Osteocyte (in vitro differentiated cells): ENCODE results near the gene ZNF800. TPM values are rescaled to one million over a fixed set of nuclear protein-coding genes. Genes with fewer than 3 reads are reported as not detected.

Experiments
- DNase-seq: peaks from one replicate; pipeline ENCODE4 v3.0.0; 2021; ENCODE audit warnings: mixed read lengths; ENCODE audit not compliant: unreplicated experiment; ENCODE audit errors: extremely low spot score
- H3K27ac Mint-ChIP-seq: one replicate; pipeline ENCODE4 v1.8.0; 2021; ENCODE audit warnings: mild to moderate bottlenecking, mixed read lengths; ENCODE audit not compliant: unreplicated experiment
- H3K27me3 Mint-ChIP-seq: one replicate; pipeline ENCODE4 v1.8.0; 2021; ENCODE audit warnings: mixed read lengths; ENCODE audit not compliant: unreplicated experiment
- H3K36me3 Mint-ChIP-seq: one replicate; pipeline ENCODE4 v1.8.0; 2021; ENCODE audit warnings: mixed read lengths; ENCODE audit not compliant: unreplicated experiment
- H3K4me1 Mint-ChIP-seq: one replicate; pipeline ENCODE4 v1.8.0; 2021; ENCODE audit warnings: mixed read lengths; ENCODE audit not compliant: unreplicated experiment
- H3K4me3 Mint-ChIP-seq: one replicate; pipeline ENCODE4 v1.8.0; 2021; ENCODE audit warnings: mild to moderate bottlenecking, moderate library complexity, mixed read lengths; ENCODE audit not compliant: unreplicated experiment
- H3K9me3 Mint-ChIP-seq: one replicate; pipeline ENCODE4 v1.8.0; 2021; ENCODE audit warnings: mixed read lengths; ENCODE audit not compliant: unreplicated experiment
- total RNA-seq: library from RNA; stranded (reverse); gene quantifications from 2 replicates; pipeline ENCODE4 v1.2.1, GENCODE V29; 2021
- TF ChIP-seq, protein P1 (sequence below): fragments of 200-600 bp; sonication (generic); IDR thresholded peaks from 2 replicates; pipeline ENCODE4 v1.5.0; 2021; ENCODE audit warnings: antibody characterized with exemption, mild to moderate bottlenecking, moderate library complexity

Gene ZNF800
- total RNA-seq, 1 donor from 2014 or later = 27.7 TPM

DNA sequence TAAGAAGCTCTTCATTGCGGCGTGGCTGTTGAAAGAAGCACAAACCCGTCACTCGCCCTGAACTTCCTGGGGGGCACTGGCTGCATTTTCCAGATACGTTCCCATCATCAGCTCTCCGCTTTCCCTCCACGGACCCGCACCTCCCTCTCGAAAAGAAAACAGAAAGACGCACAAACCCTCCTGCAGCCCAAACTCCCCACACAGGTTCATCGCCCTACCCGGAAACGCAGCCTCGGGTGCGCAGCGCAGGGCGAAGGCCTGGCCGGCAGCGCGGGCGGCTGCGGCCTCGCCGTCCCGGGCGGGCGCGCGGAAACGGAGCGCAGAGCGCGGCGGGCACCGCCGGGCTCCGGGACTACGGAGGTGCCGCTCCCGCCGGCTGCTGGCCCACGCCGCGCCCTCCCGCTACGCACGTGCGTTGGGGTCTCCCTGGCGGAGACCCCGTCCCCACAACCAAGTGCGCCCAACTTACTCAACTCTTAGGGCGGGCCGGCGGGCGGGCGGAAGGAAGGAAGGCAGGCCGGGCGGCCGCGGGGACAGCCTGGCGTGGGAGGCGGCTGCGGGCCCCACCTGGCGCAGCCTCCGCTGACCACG is 822 bp downstream of the ZNF800 start:
- peaks cover 28% of the 10 kb centered on the region for H3K4me1 Mint-ChIP-seq
- H3K27ac Mint-ChIP-seq = peak overlapping the region; percentile 95
- no peak for DNase-seq
- H3K27me3 Mint-ChIP-seq = peaks cover 14% of the 10 kb centered on the region
- H3K36me3 Mint-ChIP-seq = peaks cover 18% of the 10 kb centered on the region
- H3K9me3 Mint-ChIP-seq = no peaks in the 10 kb centered on the region
- TF ChIP-seq, protein P1, sequence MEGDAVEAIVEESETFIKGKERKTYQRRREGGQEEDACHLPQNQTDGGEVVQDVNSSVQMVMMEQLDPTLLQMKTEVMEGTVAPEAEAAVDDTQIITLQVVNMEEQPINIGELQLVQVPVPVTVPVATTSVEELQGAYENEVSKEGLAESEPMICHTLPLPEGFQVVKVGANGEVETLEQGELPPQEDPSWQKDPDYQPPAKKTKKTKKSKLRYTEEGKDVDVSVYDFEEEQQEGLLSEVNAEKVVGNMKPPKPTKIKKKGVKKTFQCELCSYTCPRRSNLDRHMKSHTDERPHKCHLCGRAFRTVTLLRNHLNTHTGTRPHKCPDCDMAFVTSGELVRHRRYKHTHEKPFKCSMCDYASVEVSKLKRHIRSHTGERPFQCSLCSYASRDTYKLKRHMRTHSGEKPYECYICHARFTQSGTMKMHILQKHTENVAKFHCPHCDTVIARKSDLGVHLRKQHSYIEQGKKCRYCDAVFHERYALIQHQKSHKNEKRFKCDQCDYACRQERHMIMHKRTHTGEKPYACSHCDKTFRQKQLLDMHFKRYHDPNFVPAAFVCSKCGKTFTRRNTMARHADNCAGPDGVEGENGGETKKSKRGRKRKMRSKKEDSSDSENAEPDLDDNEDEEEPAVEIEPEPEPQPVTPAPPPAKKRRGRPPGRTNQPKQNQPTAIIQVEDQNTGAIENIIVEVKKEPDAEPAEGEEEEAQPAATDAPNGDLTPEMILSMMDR = no peak
- peak overlapping the region; percentile 98 for H3K4me3 Mint-ChIP-seq

DNA sequence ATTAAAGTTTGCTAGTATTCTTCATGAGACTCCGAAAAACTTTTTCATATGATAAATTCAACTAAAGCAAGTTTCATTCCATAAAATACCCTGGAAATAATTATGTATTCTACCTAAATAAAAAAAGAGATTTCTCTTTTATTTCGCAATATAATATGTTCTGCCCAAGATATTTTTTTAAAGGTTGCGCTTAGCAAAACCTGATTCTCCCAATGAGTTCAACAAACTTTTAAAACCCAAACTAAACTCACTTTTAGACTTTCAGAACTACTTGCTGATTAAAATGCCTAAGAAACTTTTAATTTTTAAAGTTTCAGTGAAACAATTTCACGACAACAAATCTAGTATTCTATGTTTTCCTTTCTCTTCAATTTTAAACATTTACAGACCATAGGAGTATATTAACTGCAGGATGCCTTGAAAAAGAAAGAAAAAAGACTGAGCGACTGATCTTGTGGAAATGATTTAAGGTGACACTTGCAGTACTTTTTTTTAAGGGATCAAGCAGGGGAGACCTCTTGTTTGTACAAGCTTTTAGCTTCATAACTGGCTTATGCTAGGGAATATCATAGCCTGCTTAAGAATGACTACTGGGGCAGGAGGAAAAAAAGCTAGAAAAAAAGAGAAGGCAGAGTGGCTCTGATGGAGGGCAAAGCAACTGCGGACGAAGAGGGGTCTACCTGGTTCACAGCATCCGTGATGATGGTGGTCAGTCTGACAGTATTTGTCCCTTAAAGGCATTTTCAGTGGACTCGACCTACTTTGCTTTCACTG is 1.5 kb downstream of the ZNF800 start:
- TF ChIP-seq, protein P1 = no peak
- Mint-ChIP-seq H3K4me3 (peak overlapping the region; percentile 98), H3K27me3 (peaks cover 10% of the 10 kb centered on the region), H3K27ac (peak overlapping the region; percentile 95), H3K36me3 (peaks cover 18% of the 10 kb centered on the region), H3K4me1 (peaks cover 28% of the 10 kb centered on the region), H3K9me3 (no peaks in the 10 kb centered on the region)
- no peak for DNase-seq

DNA sequence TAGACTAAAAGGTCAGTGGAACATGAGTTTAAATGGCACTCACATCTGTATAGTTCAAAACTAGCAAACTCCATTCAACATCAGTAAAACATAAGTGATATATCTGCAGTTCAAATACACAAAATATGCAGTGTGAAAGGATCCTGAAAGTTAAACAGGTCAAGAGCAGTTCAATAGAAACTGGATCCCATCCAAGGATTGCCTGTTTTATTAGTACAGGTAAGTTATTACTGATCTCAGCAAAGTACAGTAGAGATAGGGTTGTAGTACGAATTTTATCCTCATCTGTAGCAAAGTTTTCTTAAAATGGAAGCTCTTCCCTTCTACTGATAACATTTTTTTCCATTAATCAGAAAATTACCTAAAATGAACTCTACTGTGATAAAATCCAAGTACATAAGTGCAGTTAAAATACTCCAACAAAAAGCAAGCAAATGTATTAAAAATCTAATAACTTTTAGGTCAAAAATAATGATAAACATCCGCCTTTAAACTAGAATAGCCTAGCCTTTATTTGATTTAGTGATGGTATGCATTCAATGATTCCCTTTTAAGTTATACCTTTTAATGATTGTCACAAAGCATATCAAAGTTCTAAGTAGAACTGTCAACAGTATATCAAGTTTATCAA is 2.2 kb downstream of the ZNF800 start:
- H3K4me3 Mint-ChIP-seq = no peak overlapping the region
- H3K27ac Mint-ChIP-seq = no peak overlapping the region
- H3K4me1 Mint-ChIP-seq = peaks cover 28% of the 10 kb centered on the region
- no peaks in the 10 kb centered on the region for H3K9me3 Mint-ChIP-seq
- H3K27me3 Mint-ChIP-seq = peaks cover 3% of the 10 kb centered on the region
- DNase-seq = no peak
- peaks cover 18% of the 10 kb centered on the region for H3K36me3 Mint-ChIP-seq
- TF ChIP-seq, protein P1 = no peak

DNA sequence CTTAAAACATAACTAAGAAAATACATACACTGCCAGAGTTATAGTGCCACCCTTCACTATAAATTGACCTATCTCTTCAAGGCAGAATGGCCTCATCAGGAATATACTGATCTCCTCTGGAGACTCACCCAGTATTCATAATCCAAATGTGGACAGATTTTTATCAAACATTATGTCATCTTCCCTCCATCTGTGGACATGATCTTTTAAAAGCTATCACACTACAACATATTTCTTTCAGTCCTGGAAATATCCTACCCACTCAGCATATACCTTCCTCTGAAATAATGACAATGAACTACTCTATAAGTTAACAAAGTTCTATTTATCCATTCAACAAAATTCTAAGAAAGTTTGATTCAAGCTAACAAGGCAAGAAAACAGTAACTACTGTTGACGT is 3.2 kb downstream of the ZNF800 start:
- Mint-ChIP-seq H3K27ac (no peak overlapping the region), H3K27me3 (no peaks in the 10 kb centered on the region), H3K9me3 (no peaks in the 10 kb centered on the region), H3K4me1 (peaks cover 28% of the 10 kb centered on the region), H3K4me3 (no peak overlapping the region), H3K36me3 (peaks cover 21% of the 10 kb centered on the region)
- TF ChIP-seq, protein P1 = no peak
- no peak for DNase-seq

DNA sequence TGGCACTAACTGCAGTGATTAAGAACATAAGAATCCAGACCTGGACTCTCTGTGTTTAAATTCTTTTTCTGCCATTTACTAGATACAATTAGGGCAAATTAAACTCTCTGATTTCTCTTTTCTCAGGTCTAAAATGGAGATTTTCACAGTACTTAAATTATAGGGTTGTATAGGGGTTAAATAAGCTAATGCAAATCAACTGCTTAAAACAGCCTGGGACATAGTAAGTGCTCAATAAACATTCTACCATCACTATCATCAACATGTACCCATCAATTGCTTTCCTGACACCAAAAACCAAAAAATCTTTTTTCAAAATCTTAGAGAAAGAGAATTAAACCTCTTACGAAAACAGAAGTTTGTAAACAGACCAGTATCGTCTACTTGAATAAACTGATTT is 4.5 kb downstream of the ZNF800 start:
- no peak for DNase-seq
- H3K27ac Mint-ChIP-seq = no peak overlapping the region
- no peak overlapping the region for H3K4me3 Mint-ChIP-seq
- H3K9me3 Mint-ChIP-seq = no peaks in the 10 kb centered on the region
- H3K4me1 Mint-ChIP-seq = peaks cover 20% of the 10 kb centered on the region
- H3K27me3 Mint-ChIP-seq = no peaks in the 10 kb centered on the region
- TF ChIP-seq, protein P1 = no peak
- peaks cover 26% of the 10 kb centered on the region for H3K36me3 Mint-ChIP-seq
